H1 (cell line): ENCODE results near the gene FAM186B. TPM values are rescaled to one million over a fixed set of nuclear protein-coding genes. Genes with fewer than 3 reads are reported as not detected.

ENCODE experiments used
- CTCF ChIA-PET: fragments of 300-600 bp; sonication (Branson Sonifier 250); formaldehyde crosslinking; loops from one replicate; lab custom pipeline; 2021; ENCODE audit not compliant: partially characterized antibody; lab: Charles Lee
- POLR2A ChIA-PET: fragments of 300-600 bp; sonication (Branson Sonifier 250); formaldehyde crosslinking; loops from one replicate; lab custom pipeline; 2021; ENCODE audit warnings: inconsistent platforms; ENCODE audit not compliant: partially characterized antibody; lab: Charles Lee
- DNase-seq, 2 experiments: peaks; one replicate each; pipeline versions ENCODE4 v3.0.0 to v3.0.0-alpha.2; 2010 to 2022; ENCODE audit warnings: low spot score in 2 of 2, low read depth in 1 of 2, mixed read lengths in 1 of 2
- FAIRE-seq: peaks from 2 replicates; lab custom pipeline; 2011; peaks lifted over from hg19 to GRCh38; lab: Jason Lieb, UNC
- H2AFZ ChIP-seq: 2 replicates; pipeline ENCODE4 v1.8.1; 2012; ENCODE audit warnings: low read length, inconsistent platforms
- H2AK5ac ChIP-seq: 2 replicates; pipeline ENCODE4 v1.6.1; 2013; ENCODE audit warnings: low read depth, low read length
- H2BK120ac ChIP-seq: replicated peaks from 2 replicates; pipeline ENCODE3; 2013; ENCODE audit warnings: low read depth, low read length, inconsistent platforms
- H2BK12ac ChIP-seq: 2 replicates; pipeline ENCODE4 v1.6.1; 2013; ENCODE audit warnings: low read depth, low read length
- H2BK15ac ChIP-seq: 2 replicates; pipeline ENCODE4 v1.6.1; 2013; ENCODE audit warnings: low read length
- H2BK20ac ChIP-seq: 2 replicates; pipeline ENCODE4 v1.6.1; 2013; ENCODE audit warnings: low read length
- H2BK5ac ChIP-seq: 2 replicates; pipeline ENCODE4 v1.6.1; 2013; ENCODE audit warnings: low read depth, low read length
- H3K14ac ChIP-seq: 2 replicates; pipeline ENCODE4 v1.6.1; 2013; ENCODE audit warnings: inconsistent platforms; ENCODE audit not compliant: insufficient read length
- H3K18ac ChIP-seq: 2 replicates; pipeline ENCODE4 v1.6.1; 2013; ENCODE audit warnings: low read length; ENCODE audit errors: extremely low read depth
- H3K23ac ChIP-seq: 2 replicates; pipeline ENCODE4 v1.6.1; 2013; ENCODE audit warnings: inconsistent platforms; ENCODE audit not compliant: insufficient read length
- H3K23me2 ChIP-seq: 2 replicates; pipeline ENCODE4 v1.6.1; 2013; ENCODE audit warnings: low read depth, low read length
- H3K27ac ChIP-seq: 2 replicates; pipeline ENCODE4 v1.6.1; 2011; ENCODE audit warnings: low read depth, low read length, inconsistent platforms
- H3K27me3 ChIP-seq, 4 experiments: replicated peaks in 1 of 4; 1 replicate in 1 of 4; 2 replicates in 3 of 4; pipeline versions ENCODE4 v1.6.1 to v1.8.1; 2011 to 2013; ENCODE audit warnings: low read length in 3 of 4, mild to moderate bottlenecking in 3 of 4, inconsistent platforms in 2 of 4, mixed read lengths in 2 of 4, moderate library complexity in 1 of 4; ENCODE audit not compliant: control insufficient read depth in 3 of 4, insufficient read depth in 3 of 4; ENCODE audit errors: extremely low read depth in 1 of 4
- H3K36me3 ChIP-seq, 4 experiments: 2 replicates each; pipeline versions ENCODE4 v1.6.1 to v1.8.1; 2011 to 2013; ENCODE audit warnings: mild to moderate bottlenecking in 4 of 4, low read length in 3 of 4, moderate library complexity in 2 of 4, control low read depth in 1 of 4, inconsistent platforms in 1 of 4; ENCODE audit not compliant: insufficient read depth in 4 of 4, control insufficient read depth in 2 of 4
- H3K4ac ChIP-seq: replicated peaks from 2 replicates; pipeline ENCODE3; 2013; ENCODE audit warnings: low read length, low read depth, mixed read lengths, inconsistent platforms; ENCODE audit not compliant: insufficient read length
- H3K4me1 ChIP-seq, 4 experiments: replicated peaks in 1 of 4; 1 replicate in 1 of 4; 2 replicates in 3 of 4; pipeline versions ENCODE4 v1.6.1 to v1.8.1; 2011 to 2013; ENCODE audit warnings: low read length in 3 of 4, inconsistent platforms in 2 of 4, mixed read lengths in 1 of 4; ENCODE audit not compliant: insufficient read depth in 4 of 4, control insufficient read depth in 3 of 4
- H3K4me2 ChIP-seq, 2 experiments: 2 replicates each; pipeline versions ENCODE4 v1.6.1 to v1.8.1; 2011 to 2013; ENCODE audit warnings: low read depth in 2 of 2, low read length in 2 of 2, control low read depth in 1 of 2, inconsistent platforms in 1 of 2, mild to moderate bottlenecking in 1 of 2; ENCODE audit not compliant: insufficient read depth in 1 of 2
- H3K4me3 ChIP-seq, 4 experiments: fragments of 200-600, 300-600 bp in 1 of 4; sonication (generic), shearing (Covaris generic), sonication (Bioruptor Twin) in 1 of 4; 2 replicates each; pipeline versions ENCODE4 v1.5.1 to v1.8.1; 2011 to 2016; ENCODE audit warnings: low read length in 4 of 4, low read depth in 3 of 4, control low read depth in 2 of 4, inconsistent platforms in 2 of 4, mild to moderate bottlenecking in 2 of 4, mixed read lengths in 1 of 4, moderate library complexity in 1 of 4; ENCODE audit not compliant: insufficient read depth in 2 of 4; ENCODE audit errors: extremely low read depth in 1 of 4
- H3K56ac ChIP-seq: replicated peaks from 2 replicates; pipeline ENCODE3; 2013; ENCODE audit warnings: low read depth, mild to moderate bottlenecking, mixed read lengths, low read length, inconsistent platforms; ENCODE audit not compliant: insufficient read length
- H3K79me1 ChIP-seq: 2 replicates; pipeline ENCODE4 v1.6.1; 2013; ENCODE audit warnings: low read depth, low read length, control low read depth
- H3K79me2 ChIP-seq, 2 experiments: 2 replicates each; pipeline versions ENCODE4 v1.6.1 to v1.8.1; 2012 to 2013; ENCODE audit warnings: low read length in 2 of 2, mild to moderate bottlenecking in 2 of 2, inconsistent platforms in 1 of 2; ENCODE audit not compliant: insufficient read depth in 2 of 2, control insufficient read depth in 1 of 2
- H3K9ac ChIP-seq, 4 experiments: replicated peaks in 1 of 4; 1 replicate in 1 of 4; 2 replicates in 3 of 4; pipeline versions ENCODE4 v1.6.1 to v1.8.1; 2011 to 2013; ENCODE audit warnings: low read depth in 3 of 4, low read length in 3 of 4, control low read depth in 2 of 4, mild to moderate bottlenecking in 2 of 4, moderate library complexity in 2 of 4, inconsistent platforms in 1 of 4; ENCODE audit errors: extremely low read depth in 1 of 4
- H3K9me3 ChIP-seq, 2 experiments: 2 replicates each; pipeline versions ENCODE4 v1.6.1 to v1.8.1; 2012 to 2013; ENCODE audit warnings: mild to moderate bottlenecking in 2 of 2, moderate library complexity in 2 of 2, control low read depth in 1 of 2, inconsistent platforms in 1 of 2, low read depth in 1 of 2, low read length in 1 of 2, mixed read lengths in 1 of 2; ENCODE audit not compliant: insufficient read depth in 2 of 2
- H4K20me1 ChIP-seq, 2 experiments: replicated peaks in 1 of 2; 2 replicates each; pipeline versions ENCODE3 to v1.8.1; 2011 to 2013; ENCODE audit warnings: inconsistent platforms in 2 of 2, low read length in 2 of 2, mild to moderate bottlenecking in 1 of 2; ENCODE audit not compliant: insufficient read depth in 2 of 2, control insufficient read depth in 1 of 2
- H4K5ac ChIP-seq: 2 replicates; pipeline ENCODE4 v1.6.1; 2013; ENCODE audit warnings: low read length, low read depth, mixed read lengths, inconsistent platforms; ENCODE audit not compliant: insufficient read length
- H4K8ac ChIP-seq: 2 replicates; pipeline ENCODE4 v1.8.0; 2013; ENCODE audit warnings: mild to moderate bottlenecking, moderate library complexity, low read length, inconsistent platforms; ENCODE audit not compliant: insufficient read depth; ENCODE audit errors: extremely low read depth
- H4K91ac ChIP-seq: replicated peaks from 2 replicates; pipeline ENCODE3; 2013; ENCODE audit warnings: low read length, mixed read lengths, inconsistent platforms; ENCODE audit not compliant: insufficient read length
- HDAC2 ChIP-seq, 2 experiments: fragments of 300-600 bp in 1 of 2; sonication (generic) in 1 of 2; IDR thresholded peaks; 2 replicates each; pipeline ENCODE4 v1.6.1; 2011 to 2012; ENCODE audit warnings: low read depth in 2 of 2, low read length in 2 of 2, mild to moderate bottlenecking in 2 of 2, moderate library complexity in 2 of 2, borderline replicate concordance in 1 of 2, inconsistent platforms in 1 of 2
- JUN ChIP-seq: IDR thresholded peaks from 2 replicates; pipeline ENCODE4 v1.6.1; 2011; ENCODE audit warnings: low read depth, mild to moderate bottlenecking, improper control_type of control experiment, low read length
- POLR2A ChIP-seq, 2 experiments: IDR thresholded peaks; 1 replicate in 1 of 2; 2 replicates in 1 of 2; pipeline ENCODE4 v1.6.1; 2011; ENCODE audit warnings: low read depth in 2 of 2, low read length in 2 of 2, mild to moderate bottlenecking in 2 of 2; ENCODE audit errors: control extremely low read depth in 1 of 2
- RAD21 ChIP-seq, 2 experiments: IDR thresholded peaks in 1 of 2; conservative IDR thresholded peaks in 1 of 2; 2 replicates each; pipeline ENCODE4 v1.6.1; 2011; ENCODE audit warnings: low read depth in 2 of 2, low read length in 2 of 2, improper control_type of control experiment in 1 of 2, inconsistent platforms in 1 of 2, mild to moderate bottlenecking in 1 of 2, moderate library complexity in 1 of 2
- SIRT6 ChIP-seq: IDR thresholded peaks from one replicate; pipeline ENCODE4 v1.7.1; 2012; ENCODE audit warnings: low read length, inconsistent platforms
- TEAD4 ChIP-seq: IDR thresholded peaks from 2 replicates; pipeline ENCODE4 v1.6.1; 2012; ENCODE audit warnings: low read depth, low read length, inconsistent platforms, mixed read lengths
- WGBS, 2 experiments: shearing (Covaris generic) in 1 of 2; methylation state at CpG; one replicate each; pipeline versions ENCODE4 v1.1.6 to v1.1.7; 2013 to 2015; ENCODE audit warnings: low lambda C conversion rate in 2 of 2, mixed read lengths in 2 of 2, inconsistent platforms in 1 of 2, low coverage in 1 of 2, missing lambda C conversion rate in 1 of 2; ENCODE audit not compliant: insufficient replicate concordance in 2 of 2, insufficient coverage in 1 of 2, insufficient read length in 1 of 2; ENCODE audit errors: extremely low coverage in 1 of 2, missing lambda C conversion rate in 1 of 2; 5-methylcytosine and 5-hydroxymethylcytosine counted together
- polyA plus RNA-seq, 7 experiments: library from polyadenylated mRNA; depleted of rRNA in 3 of 7; stranded (reverse) in 5 of 7; unstranded in 2 of 7; fragments of >200 nt in 5 of 7; fragments of 200-250 nt in 2 of 7; gene quantifications; 1 replicate in 5 of 7; 2 replicates in 1 of 7; 4 replicates in 1 of 7; pipeline versions ENCODE4 v1.2.1 to v1.2.3, GENCODE V29; 2011 to 2013; ENCODE audit warnings: missing spikeins in 2 of 7, mixed read lengths in 2 of 7
- total RNA-seq: library from RNA; stranded (reverse); fragmentation: NEBNext Ultra II Directional; extraction: Animal tissue kit (Norgen Biotek cat#: 25700); gene quantifications from 2 replicates; pipeline ENCODE4 v1.2.1, GENCODE V29; 2021
- TF ChIP-seq, protein P1 (sequence below), 3 experiments: IDR thresholded peaks; 1 replicate in 2 of 3; 2 replicates in 1 of 3; pipeline versions ENCODE4 v1.5.1 to v1.6.1; 2011; ENCODE audit warnings: low read length in 3 of 3, mild to moderate bottlenecking in 3 of 3, inconsistent platforms in 2 of 3, low read depth in 1 of 3, moderate library complexity in 1 of 3; ENCODE audit not compliant: insufficient read depth in 1 of 3; ENCODE audit errors: control extremely low read depth in 1 of 3

The FAM186B gene
- total and polyA plus RNA-seq, 2 of the 8 experiments (the other 6 are each of a cell fraction or from before 2014, with no cell fraction given): 0.12 to 0.73 TPM

DNA sequence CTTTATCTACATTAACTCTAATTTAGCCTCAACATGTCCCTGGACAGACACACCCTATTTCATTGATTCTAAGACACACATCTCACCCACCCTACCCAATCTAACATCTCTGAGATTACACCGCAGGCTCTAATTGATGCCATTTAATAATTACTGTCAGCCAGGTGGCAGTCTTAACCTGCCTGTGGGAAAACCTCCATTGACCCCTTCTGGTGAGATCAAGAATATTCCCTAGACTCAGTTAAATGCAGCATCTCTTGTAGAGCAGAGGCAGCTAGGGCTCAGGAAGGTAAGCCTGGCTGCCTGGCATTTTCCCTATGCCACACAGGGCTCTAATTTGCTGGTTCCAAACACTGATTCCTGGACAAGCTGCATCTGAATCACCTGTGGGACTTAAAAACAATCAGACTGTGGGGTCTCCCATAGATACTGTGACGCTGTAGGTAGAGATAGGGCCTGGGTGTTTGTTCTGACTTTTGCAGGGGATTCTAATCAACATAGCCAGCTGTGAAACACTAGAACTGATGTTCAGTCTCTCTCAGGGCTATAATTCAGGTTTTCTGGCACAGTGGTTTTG lies 51.8 kb downstream of the FAM186B start:
- H3K4me3 ChIP-seq: no peak overlapping the region
- ChIA-PET POLR2A (interaction anchor here (0.6 to 6.7 kb wide), 8 partner anchors 9 to 231 kb away, joined by 3 to 72 read pairs (median 6); partner anchors contain the start of genes MCRS1, SPATS2 and TROAP), CTCF (interaction anchor here (0.6 to 14.0 kb wide), 53 partner anchors 8 to 455 kb away, joined by 3 to 171 read pairs (median 5); partner anchors contain the start of genes DNAJC22, FAM186B, KCNH3 and MCRS1)
- H3K4ac ChIP-seq: peak overlapping the region; percentile 29
- H3K79me2 ChIP-seq: no peaks in the 10 kb centered on the region
- no peak overlapping the region for H2BK5ac ChIP-seq
- no peak overlapping the region for H2BK15ac ChIP-seq
- peaks cover 4 to 28% (median 20%) of the 10 kb centered on the region in 4 experiments for H3K27me3 ChIP-seq
- peaks cover 8% of the 10 kb centered on the region; the same call in 1 of the 2 replicates for H3K23me2 ChIP-seq
- H2BK12ac ChIP-seq: no peak overlapping the region
- no peak overlapping the region for H4K5ac ChIP-seq
- H3K4me1 ChIP-seq: peaks cover 0 to 12% (median 8%) of the 10 kb centered on the region in 4 experiments; a peak in 6 of 7 replicates
- no peak overlapping the region for H3K4me2 ChIP-seq
- no peak for TF ChIP-seq POLR2A (IDR thresholded peaks at IDR 0.05; ENCODE audit: control extremely low read depth in 1 of 2, low read depth in 2 of 2, low read length in 2 of 2)
- no peak for TF ChIP-seq TEAD4
- TF ChIP-seq, protein P1, sequence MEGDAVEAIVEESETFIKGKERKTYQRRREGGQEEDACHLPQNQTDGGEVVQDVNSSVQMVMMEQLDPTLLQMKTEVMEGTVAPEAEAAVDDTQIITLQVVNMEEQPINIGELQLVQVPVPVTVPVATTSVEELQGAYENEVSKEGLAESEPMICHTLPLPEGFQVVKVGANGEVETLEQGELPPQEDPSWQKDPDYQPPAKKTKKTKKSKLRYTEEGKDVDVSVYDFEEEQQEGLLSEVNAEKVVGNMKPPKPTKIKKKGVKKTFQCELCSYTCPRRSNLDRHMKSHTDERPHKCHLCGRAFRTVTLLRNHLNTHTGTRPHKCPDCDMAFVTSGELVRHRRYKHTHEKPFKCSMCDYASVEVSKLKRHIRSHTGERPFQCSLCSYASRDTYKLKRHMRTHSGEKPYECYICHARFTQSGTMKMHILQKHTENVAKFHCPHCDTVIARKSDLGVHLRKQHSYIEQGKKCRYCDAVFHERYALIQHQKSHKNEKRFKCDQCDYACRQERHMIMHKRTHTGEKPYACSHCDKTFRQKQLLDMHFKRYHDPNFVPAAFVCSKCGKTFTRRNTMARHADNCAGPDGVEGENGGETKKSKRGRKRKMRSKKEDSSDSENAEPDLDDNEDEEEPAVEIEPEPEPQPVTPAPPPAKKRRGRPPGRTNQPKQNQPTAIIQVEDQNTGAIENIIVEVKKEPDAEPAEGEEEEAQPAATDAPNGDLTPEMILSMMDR (IDR thresholded peaks at IDR 0.05; ENCODE audit: control extremely low read depth in 1 of 3, insufficient read depth in 1 of 3, low read depth in 1 of 3, low read length in 3 of 3): peak in 2 of 3 experiments; percentile 82 to 99; a peak in 3 of 4 replicates
- no peak for TF ChIP-seq SIRT6
- TF ChIP-seq HDAC2 (IDR thresholded peaks at IDR 0.05; ENCODE audit: borderline replicate concordance in 1 of 2, low read depth in 2 of 2, low read length in 2 of 2): no peak
- TF ChIP-seq RAD21 (IDR thresholded peaks at IDR 0.05 in 1 of 2, conservative IDR thresholded peaks at IDR 0.05 in 1 of 2; ENCODE audit: low read depth in 2 of 2, low read length in 2 of 2): peak; percentile 75 to 85
- no peak for TF ChIP-seq JUN
- H4K8ac ChIP-seq: no peak overlapping the region
- H4K20me1 ChIP-seq: peaks cover 0 to 2% of the 10 kb centered on the region in 2 experiments
- FAIRE-seq: peak; percentile 95
- 85% methylated on average over 2 of the region's 2 CpGs; no CpG with 5 or more reads in 1 of the 2 experiments for WGBS, 2 experiments
- H4K91ac ChIP-seq: no peak overlapping the region
- no peak overlapping the region for H2AK5ac ChIP-seq
- no peak overlapping the region for H2BK20ac ChIP-seq
- H3K27ac ChIP-seq: no peak overlapping the region
- no peak overlapping the region for H3K18ac ChIP-seq
- H3K9ac ChIP-seq: no peak overlapping the region
- H3K79me1 ChIP-seq: no peaks in the 10 kb centered on the region
- no peak overlapping the region for H2BK120ac ChIP-seq
- no peaks in the 10 kb centered on the region for H3K9me3 ChIP-seq
- DNase-seq: no peak
- H3K56ac ChIP-seq: no peak overlapping the region
- no peak overlapping the region for H3K23ac ChIP-seq
- H3K36me3 ChIP-seq: peaks cover 3 to 9% (median 6%) of the 10 kb centered on the region in 4 experiments; a peak in 6 of 8 replicates
- H2AFZ ChIP-seq: no peak overlapping the region
- no peak overlapping the region for H3K14ac ChIP-seq
